ENCODE measurements around the gene STPG4. TPM values are rescaled to one million over a fixed set of nuclear protein-coding genes. Genes with fewer than 3 reads are reported as not detected.

STPG4 gene
- polyA plus RNA-seq, 1 of the 3 experiments (the other 2 are of a cell fraction) = 0.20 TPM

- ChIA-PET CTCF (interaction anchor here (1.6 kb wide), 1 partner anchor 17 kb away, joined by 3 read pairs; no protein-coding TSS in a partner anchor), POLR2A (interaction anchor here (0.6 kb wide), 1 partner anchor 16 kb away, joined by 4 read pairs; no protein-coding TSS in a partner anchor)
Observed at GRCh38 chr2:47134386-47135090, 20.6 kb downstream of the STPG4 start.

GRCh38 chr2:47133046-47133445 lies 22.1 kb downstream of the STPG4 start:
- no peak overlapping the region for H2AFZ ChIP-seq (ENCODE audit: low read depth)
- peaks cover 0 to 6% of the 10 kb centered on the region in 2 experiments; a peak in 1 of 4 replicates for H3K4me1 ChIP-seq (ENCODE audit: control insufficient read depth in 1 of 2, insufficient read depth in 2 of 2, low read depth in 1 of 2, low read length in 1 of 2)
- peaks cover 0 to 25% of the 10 kb centered on the region in 2 experiments for H3K36me3 ChIP-seq (replicated peaks in 1 of 2; ENCODE audit: control insufficient read depth in 1 of 2, insufficient read depth in 2 of 2, low read length in 1 of 2)
- 92% methylated on average over 4 of the region's 4 CpGs for WGBS (ENCODE audit: low lambda C conversion rate)
- H3K79me2 ChIP-seq (ENCODE audit: insufficient read depth) = no peaks in the 10 kb centered on the region
- CTCF ChIA-PET = interaction anchor here (1.0 kb wide), 1 partner anchor 191 kb away, joined by 3 read pairs; no protein-coding TSS in a partner anchor
- no peaks in the 10 kb centered on the region for H3K9me2 ChIP-seq
- no peak overlapping the region for H3K4me2 ChIP-seq
- peaks cover 24% of the 10 kb centered on the region for H3K9me3 ChIP-seq
- no peak overlapping the region for H3K9ac ChIP-seq
- no peak overlapping the region for H3K27ac ChIP-seq (ENCODE audit: low read depth in 2 of 2, low read length in 1 of 2)
- no peaks in the 10 kb centered on the region for H4K20me1 ChIP-seq (ENCODE audit: insufficient read depth)
- POLR2A ChIA-PET = interaction anchor here (0.6 kb wide), 1 partner anchor 834 kb away, joined by 3 read pairs; no protein-coding TSS in a partner anchor
- no peak overlapping the region for H3K4me3 ChIP-seq (ENCODE audit: low read depth in 2 of 2, low read length in 1 of 2)
- DNase-seq = no peak
- peaks cover 28% of the 10 kb centered on the region for H3F3A ChIP-seq (replicated peaks; ENCODE audit: insufficient read depth)
- no peaks in the 10 kb centered on the region for H3K27me3 ChIP-seq (ENCODE audit: insufficient read depth)
- TF ChIP-seq, protein P1, sequence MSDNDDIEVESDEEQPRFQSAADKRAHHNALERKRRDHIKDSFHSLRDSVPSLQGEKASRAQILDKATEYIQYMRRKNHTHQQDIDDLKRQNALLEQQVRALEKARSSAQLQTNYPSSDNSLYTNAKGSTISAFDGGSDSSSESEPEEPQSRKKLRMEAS (IDR thresholded peaks at IDR 0.05; ENCODE audit: low read depth) = no peak
- TF ChIP-seq NFIC (IDR thresholded peaks at IDR 0.05; ENCODE audit: borderline replicate concordance) = no peak
- TF ChIP-seq RAD21 (IDR thresholded peaks at IDR 0.05; ENCODE audit: low read length) = no peak
- no peak for TF ChIP-seq EZH2phosphoT487 (IDR thresholded peaks at IDR 0.05; ENCODE audit: borderline replicate concordance, low read depth)
- no peak for TF ChIP-seq RFX5 (IDR thresholded peaks at IDR 0.05; ENCODE audit: low read length)
- no peak for TF ChIP-seq SIN3A (IDR thresholded peaks at IDR 0.05; ENCODE audit: borderline replicate concordance, low read depth, low read length)
- TF ChIP-seq, protein P2, sequence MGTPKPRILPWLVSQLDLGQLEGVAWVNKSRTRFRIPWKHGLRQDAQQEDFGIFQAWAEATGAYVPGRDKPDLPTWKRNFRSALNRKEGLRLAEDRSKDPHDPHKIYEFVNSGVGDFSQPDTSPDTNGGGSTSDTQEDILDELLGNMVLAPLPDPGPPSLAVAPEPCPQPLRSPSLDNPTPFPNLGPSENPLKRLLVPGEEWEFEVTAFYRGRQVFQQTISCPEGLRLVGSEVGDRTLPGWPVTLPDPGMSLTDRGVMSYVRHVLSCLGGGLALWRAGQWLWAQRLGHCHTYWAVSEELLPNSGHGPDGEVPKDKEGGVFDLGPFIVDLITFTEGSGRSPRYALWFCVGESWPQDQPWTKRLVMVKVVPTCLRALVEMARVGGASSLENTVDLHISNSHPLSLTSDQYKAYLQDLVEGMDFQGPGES (IDR thresholded peaks at IDR 0.05; ENCODE audit: low read depth, low read length) = no peak
- TF ChIP-seq RCOR1 (IDR thresholded peaks at IDR 0.05; ENCODE audit: low read length) = no peak
- TF ChIP-seq TEAD4 (IDR thresholded peaks at IDR 0.05; ENCODE audit: borderline replicate concordance, insufficient read depth) = no peak
- TF ChIP-seq GATA2 (CRISPR knock-in tag; IDR thresholded peaks at IDR 0.05) = no peak
- TF ChIP-seq CHD2 (IDR thresholded peaks at IDR 0.05; ENCODE audit: low read length, partially characterized antibody) = no peak
- TF ChIP-seq JUND (IDR thresholded peaks at IDR 0.05) = no peak
- no peak for TF ChIP-seq MXI1 (IDR thresholded peaks at IDR 0.05; ENCODE audit: low read depth, low read length)
- TF ChIP-seq FOXM1 (IDR thresholded peaks at IDR 0.05; ENCODE audit: low read depth) = no peak
- TF ChIP-seq REST (IDR thresholded peaks at IDR 0.05; ENCODE audit: low read depth, low read length) = no peak

More at GRCh38 chr2:47134386-47135090, 20.6 kb downstream of the STPG4 start:
- Histone ChIP-seq H3K9me3 (peaks cover 27% of the 10 kb centered on the region), H3K4me1 (ENCODE audit: control insufficient read depth in 1 of 2, insufficient read depth in 2 of 2, low read depth in 1 of 2, low read length in 1 of 2) (peaks cover 0 to 1% of the 10 kb centered on the region in 2 experiments; a peak in 1 of 4 replicates), H2AFZ (ENCODE audit: low read depth) (no peak overlapping the region), H3K27ac (ENCODE audit: low read depth in 2 of 2, low read length in 1 of 2) (no peak overlapping the region), H4K20me1 (ENCODE audit: insufficient read depth) (no peaks in the 10 kb centered on the region), H3F3A (replicated peaks; ENCODE audit: insufficient read depth) (peaks cover 39% of the 10 kb centered on the region), H3K79me2 (ENCODE audit: insufficient read depth) (no peaks in the 10 kb centered on the region), H3K4me2 (no peak overlapping the region), H3K9me2 (no peaks in the 10 kb centered on the region), H3K36me3 (replicated peaks in 1 of 2; ENCODE audit: control insufficient read depth in 1 of 2, insufficient read depth in 2 of 2, low read length in 1 of 2) (peaks cover 3 to 39% of the 10 kb centered on the region in 2 experiments), H3K9ac (no peak overlapping the region), H3K27me3 (ENCODE audit: insufficient read depth) (no peaks in the 10 kb centered on the region), H3K4me3 (ENCODE audit: low read depth in 2 of 2, low read length in 1 of 2) (no peak overlapping the region)
- WGBS (ENCODE audit: low lambda C conversion rate) = 68% methylated on average over 3 of the region's 3 CpGs
- no peak for DNase-seq
- TF ChIP-seq PBX3 (IDR thresholded peaks at IDR 0.05) (no peak), EP300 (IDR thresholded peaks at IDR 0.05; ENCODE audit: borderline replicate concordance in 1 of 2, low read depth in 1 of 2, low read length in 1 of 2) (no peak)

Data from SK-N-SH (cell line).